Activated CD4-positive, CD25-positive, alpha-beta regulatory T cell treated with anti-CD3 and anti-CD28 coated beads, Interleukin-2, amount 50 U/mL, for 24 hours (primary cell): ENCODE data around the gene ADO.
A peak's percentile ranks its signal among the peaks of the same experiment; 100 is the strongest.
"Not testable (repeated sequence)": the region's sequence is repeated elsewhere in the genome, so short reads cannot be mapped to it uniquely, and the experiment has no call there.

Experiments used
- ATAC-seq, 2 donors: fragments of 150-1000 bp; cut with Tn5 transposase; one replicate each; pipeline ENCODE4 v1.10.0; 2021; ENCODE audit warnings: mild to moderate bottlenecking in 1 of 2, moderate library complexity in 1 of 2

ADO gene

DNA sequence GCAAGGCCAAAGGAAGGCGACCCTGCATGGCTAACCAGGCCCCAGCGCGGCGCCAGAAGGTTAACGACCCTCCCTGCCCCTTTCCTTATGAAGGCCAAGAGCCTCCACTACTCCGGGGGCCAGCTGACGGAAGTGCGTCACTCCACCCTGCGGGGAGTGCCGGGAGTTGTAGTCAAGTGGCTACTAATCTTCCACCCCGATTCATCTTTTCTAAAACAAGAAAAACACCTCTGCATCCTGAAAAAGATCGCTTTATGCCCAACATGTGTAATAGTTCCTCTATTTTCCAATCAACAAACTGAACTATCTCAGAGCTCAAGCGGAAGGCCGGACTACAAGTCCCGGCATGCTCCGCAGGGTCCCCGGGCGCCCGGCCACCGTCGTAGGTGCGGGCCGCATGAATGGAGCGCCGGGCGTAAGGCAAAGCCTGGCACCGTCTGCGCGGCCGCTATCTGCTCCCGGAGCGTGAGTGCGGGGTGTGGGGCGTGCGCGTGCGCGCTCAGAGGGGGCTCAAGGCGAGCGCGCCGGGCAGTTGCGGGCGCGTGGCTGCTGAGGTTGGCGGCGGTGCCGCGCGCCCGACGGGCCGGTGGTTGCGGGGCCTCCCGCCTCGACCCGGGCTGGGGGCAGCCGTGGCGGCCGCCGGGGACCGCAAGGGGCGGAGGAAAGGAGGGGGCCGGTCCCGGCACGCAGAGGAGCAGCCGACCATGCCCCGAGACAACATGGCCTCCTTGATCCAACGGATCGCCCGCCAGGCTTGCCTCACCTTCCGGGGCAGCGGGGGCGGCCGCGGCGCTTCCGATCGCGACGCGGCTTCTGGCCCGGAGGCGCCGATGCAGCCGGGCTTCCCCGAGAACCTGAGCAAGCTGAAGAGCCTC, at the start of gene ADO:
TSS of gene ADO (plus strand) at position 365 of the 875 bp plus-strand sequence. CDS start at position 705, 340 bp downstream.
- peak; percentile 92 for ATAC-seq

DNA sequence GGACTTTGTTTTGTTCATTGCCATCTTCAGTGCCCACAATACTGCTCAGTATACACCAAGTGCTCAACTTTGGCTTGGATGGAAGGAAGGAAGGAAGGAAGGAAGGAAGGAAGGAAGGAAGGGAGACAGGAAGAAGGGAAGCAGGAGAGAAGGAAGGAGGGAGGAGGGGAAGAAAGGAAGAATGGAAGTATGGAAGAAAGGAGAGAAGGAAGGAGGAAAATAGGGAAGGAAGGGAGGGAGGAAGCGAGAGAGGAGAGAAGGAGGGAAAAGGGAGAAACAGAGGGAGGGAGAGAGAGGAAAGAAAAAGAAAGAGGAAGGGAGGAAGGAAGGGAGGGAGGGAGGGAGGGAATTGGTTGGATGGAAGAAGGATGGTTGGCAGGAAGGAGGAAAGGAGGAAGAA, 49.6 kb upstream of the ADO start:
- ATAC-seq: no peak

DNA sequence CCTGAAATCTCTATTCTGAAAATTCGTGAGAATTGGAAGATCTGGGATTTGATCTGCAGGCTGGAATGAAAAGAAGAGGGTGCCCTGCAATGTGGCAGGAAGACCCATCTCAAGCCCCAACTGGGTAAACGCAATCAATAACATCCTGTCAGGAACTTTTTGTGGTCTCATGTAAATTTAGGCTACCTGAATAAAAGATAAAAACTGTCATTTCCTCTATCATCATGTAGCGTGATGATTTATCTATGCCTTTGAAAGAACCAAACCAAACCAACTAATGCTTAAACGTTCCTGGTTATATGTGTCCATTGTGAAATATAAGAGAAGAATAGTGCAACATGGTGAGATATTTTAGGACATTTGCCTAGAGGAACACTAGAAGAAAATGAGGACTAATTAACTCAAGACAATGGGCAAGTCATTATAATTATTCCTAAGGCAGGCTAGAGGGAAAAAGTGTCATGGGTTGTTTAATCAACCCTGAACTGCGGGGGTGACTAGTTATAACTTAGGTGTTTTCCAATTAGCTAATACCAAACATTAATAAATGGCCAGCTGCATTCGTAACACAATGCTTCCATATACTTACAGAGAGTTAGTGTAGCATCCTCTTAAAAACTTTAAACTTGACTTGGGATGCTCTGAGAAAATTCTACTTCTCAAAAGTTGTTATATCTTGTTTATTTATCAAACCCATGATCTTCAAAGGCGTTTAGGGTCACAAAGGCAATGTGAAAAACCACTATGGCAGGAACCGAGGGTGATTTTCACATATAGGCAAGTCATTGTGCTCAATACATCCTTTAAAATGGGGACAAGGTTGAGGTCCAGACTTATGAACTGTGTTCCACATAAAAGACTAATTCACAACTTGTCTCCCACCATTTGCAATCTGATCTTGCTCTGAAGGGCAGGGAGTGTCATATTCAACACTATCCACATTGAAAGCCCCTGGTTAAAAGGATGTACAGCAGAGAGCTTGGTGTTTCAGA, 48.6 kb upstream of the ADO start:
- ATAC-seq: peak; percentile 36 to 41

DNA sequence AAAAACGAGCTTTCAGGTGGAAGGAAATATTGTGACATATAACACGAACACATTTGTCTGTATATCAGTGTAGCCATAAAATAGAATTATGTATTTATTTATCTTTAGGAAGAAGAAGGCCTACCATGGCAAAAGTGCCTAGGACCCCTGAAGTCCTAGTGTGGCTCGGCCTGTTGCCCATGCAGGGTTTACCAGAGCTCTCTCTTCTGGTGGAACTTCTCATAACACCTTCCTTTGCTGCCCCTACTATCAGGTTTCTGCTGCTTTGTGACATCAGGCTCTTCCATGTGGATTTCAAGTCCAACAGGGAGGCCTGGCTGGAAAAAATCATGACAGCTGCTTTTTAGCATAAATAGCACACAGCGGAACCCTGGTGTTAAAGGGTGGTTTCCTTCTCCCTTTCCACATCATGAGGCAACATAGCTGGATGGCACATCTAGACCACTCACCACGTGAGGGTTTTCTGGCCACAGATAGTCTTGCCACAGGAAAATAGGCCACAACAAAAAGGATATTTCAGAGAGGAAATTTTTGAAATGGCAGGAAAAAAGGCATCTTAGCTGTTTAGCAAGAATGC, 44.8 kb upstream of the ADO start:
- no peak for ATAC-seq

DNA sequence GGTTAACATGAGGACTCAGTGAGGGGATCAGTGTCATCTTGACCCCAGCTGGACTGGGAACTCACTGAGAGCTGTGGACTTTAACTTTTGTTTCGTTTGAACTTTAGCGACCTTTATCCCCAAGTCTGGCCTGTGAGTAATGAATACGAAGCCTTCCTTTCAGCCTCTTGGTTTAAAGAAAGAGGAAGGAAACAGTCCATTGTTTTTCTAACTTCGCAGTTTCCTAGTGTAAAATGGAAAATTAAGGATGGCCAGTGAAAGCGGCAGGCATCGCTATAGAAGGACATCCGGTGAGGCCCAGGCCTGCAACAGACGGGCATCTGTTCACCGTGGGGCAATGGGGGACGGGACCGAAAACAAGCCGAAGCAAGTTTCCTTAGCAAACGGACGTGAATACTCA, 44.1 kb upstream of the ADO start:
- no peak for ATAC-seq

DNA sequence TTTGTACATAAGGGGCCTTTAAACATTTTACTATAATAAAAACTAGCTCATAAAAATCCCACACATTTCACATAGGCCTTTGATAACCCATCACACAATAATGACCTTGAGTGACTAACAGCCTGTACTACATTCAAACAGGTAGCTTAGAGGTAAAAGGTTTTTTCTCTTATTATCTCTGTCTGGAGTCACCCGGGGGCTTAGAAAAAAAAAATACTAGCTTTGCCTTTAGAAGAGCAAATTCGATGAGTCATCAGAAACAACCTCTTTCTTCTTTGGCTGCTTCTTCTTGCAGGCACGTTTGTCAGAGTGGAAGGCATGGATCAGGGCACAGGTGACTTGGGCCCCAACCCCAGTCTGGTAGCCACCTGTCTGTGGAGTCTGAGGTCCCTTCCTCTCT, 43.4 kb upstream of the ADO start:
- ATAC-seq: peak; percentile 80 to 82

DNA sequence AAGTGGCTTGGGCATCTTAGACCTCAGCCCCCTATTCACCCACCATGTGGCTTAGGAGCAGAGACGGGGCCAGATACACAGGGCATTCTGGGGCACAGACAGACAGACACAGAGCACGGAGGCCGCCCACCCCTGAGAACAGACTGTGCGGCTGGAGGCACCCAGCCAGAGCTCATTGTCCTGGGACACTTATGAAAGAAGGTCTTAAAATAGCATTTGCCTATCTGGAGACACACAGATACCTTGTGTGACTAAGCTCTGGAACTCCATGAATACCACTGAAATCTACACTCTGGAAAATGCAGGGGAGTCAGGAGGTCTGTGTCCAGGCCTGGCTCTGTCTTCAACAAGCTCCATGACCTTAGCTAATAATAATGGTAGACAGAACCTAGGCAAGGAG, 41.4 kb upstream of the ADO start:
- ATAC-seq: no peak

DNA sequence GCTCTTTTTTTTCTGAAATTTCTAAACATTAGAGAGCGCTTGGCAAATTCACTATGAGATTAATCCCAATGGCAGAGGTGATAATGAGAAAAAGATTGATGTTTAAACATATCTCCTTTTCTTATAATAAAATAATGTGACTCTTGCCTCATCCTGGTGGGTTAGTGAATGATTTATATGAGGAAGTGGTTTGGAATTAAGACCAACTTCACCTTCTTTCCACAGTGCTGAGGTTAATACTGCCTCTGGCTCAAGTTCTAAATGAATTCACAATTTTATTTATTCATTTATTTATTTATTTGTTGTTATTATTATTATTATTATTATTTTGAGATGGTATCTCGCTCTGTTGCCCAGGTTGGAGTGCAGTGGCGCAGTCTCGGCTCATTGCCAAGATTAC, 40.5 kb upstream of the ADO start:
- ATAC-seq: no peak

DNA sequence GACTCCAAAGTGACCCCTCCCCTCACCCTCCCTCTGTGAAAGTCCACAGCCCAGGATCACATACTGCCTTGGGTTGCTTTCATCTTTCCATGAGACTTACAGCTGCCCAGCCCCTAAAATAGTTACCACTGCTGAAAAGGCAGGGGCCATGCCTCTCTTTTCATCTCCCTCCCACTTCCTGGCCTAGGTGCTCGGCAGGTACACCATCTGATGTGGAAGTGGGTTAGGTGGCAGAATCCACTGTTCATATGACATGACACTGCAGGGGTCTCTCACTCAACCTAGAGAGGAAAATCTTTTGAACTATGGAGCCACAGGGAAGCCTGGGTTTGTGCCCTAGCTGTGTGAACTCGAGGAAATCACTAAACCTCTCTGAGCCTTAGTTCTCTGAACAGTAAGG, 38.8 kb upstream of the ADO start:
- ATAC-seq: no peak

DNA sequence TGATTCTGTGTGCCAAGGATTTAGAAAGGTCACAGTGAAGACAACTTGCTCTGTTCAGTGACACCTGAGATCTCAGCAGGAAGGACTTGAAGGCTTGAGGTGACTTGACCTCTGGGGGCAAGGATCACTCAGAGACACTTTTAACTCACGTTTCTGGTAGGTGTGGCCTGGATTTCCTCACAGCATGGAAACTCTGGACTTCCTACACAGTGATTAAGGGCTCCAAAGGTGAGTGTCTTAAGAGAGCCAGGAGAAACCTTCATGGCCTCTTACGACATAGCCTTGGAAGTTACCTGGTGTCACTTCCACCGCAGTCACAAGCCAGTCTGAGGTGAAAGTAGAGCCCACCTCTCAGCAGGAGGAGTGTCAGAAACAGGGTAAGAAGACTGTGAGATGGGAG, 38.1 kb upstream of the ADO start:
- ATAC-seq: no peak

DNA sequence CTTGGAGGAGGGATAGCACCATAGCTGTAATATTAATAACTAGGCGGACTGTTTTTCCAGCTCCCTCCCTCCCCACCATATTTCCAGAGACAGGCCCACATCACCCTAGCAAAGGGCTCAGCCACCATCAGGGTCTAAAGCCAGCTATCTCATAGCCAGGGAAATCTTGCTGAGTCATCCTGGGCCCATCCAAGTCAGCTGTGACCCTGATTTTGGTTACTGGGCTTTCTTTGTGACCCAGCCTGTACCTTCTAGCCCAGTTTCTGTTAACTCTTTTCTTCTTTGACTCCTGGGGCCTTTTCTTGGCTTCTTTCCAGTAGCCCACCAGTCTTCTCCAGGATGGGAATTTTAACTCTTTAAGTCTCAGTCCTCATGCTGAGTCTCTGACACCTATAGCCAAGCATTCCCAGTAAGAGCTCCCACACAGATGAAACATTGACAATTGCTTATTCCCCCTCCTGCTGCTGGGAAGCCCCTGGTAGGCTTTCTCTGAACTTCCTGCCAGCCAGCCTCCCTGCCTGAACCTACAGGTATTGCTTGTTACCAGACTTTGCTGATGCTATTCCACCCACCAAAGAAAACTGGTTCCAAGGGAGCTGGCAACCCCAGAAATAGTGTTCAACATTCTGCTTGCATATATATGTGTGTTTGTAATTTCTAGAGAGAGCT, 34.8 kb upstream of the ADO start:
- peak in 1 of 2 donors; percentile 59 for ATAC-seq

DNA sequence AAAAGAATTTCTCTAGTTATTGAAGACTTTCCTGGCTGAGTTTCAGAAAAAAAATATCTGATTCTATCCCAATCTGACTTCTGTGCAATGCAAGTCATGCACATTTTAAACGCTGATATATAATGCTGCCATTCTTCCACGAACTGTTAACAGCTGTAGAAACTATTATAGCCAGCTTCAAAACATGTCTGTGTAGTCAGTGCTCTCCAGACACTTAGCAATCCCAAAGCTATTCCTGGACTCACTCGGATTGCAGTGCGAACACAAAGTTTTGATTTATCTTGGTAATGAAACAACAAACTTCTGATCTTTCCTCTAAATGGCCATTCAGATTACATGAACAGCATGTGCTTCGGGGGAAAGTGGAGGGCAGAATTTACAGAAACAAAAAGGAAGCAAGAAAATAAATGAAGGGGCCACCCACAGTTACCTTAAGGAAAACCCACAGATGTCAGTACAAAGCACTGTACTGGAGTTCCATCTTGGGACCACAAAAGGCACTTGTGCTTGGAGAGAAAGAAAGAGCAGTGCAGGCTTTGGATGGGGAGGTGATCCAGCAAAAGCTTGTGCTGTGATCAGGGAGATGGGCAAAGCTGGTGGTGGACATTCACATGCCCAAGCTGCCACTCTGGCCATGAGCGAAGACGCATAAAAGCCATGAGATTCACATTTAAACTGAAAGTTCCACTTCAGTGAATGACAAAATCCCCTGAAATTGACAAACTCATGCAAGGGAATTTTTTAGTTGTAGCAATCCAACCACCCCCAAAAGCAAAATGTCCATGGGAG, 32.1 kb upstream of the ADO start:
- ATAC-seq: no peak

DNA sequence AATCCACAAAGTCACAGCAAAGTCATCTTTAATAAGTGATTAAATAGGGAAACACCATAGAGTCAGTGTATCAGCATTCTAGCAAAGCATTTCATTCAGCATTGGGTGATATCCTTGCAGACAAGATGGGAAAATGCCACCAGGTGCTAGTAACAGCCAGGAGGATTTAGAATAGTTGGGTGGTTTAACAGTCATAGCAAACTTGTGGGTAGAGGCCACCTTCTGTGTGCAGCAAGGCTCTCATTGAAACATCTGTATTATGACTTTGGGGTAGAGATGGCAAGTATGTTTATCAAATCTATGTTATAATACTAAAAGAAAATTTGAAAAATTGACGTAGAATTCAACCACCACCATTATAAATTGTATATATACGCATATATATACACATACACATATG, 26.4 kb upstream of the ADO start:
- ATAC-seq: peak in 1 of 2 donors; percentile 18

DNA sequence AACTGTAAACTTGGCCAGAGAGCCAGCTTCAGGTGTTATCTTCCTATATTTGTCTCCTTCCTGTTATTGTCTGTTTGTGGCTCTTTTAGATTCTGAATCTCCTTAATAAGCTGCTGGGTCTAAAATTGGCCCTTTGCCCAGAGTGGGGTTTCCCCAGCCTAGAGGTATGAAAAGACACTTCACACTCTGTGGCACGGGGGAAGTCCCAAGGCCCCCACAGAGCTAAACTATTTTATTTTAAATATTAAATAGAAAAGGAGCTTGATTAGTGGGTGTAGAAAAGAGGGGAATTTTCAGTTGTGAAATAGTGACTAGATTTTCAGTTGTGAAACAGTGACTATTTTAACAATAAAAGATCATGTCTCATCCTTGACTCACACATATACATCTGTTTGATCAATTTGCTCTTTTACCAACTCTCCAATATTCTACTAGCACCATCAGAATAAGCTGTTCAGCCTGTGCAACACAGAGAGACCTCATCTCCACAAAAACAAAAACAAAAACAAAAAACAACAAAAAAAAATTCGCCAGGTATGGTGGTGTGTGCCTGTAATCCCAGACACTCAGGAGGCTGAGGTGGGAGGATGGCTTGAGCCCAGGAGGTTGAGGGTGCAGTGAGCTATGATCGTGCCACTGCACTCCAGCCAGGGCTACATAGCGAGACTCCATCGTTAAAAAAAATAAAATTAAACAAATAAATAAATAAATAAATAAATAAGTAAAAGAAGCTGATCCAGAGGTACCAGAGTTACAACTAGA, 24.9 kb upstream of the ADO start:
- ATAC-seq: peak; percentile 95 to 97

DNA sequence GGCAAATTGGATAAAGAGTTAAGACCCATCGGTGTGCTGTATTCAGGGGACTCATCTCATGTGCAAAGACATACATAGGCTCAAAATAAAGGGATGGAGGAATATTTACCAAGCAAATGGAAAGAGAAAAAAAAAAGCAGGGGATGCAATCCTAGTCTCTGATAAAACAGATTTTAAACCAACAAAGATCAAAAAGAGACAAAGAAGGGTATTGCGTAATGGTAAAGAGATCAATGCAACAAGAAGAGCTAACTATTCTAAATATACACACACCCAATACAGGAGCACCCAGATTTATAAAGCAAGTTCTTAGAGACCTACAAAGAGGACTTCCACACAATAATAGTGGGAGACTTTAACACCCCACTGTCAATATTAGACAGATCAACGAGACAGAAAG, 20.0 kb upstream of the ADO start:
- ATAC-seq: not testable (repeated sequence)

DNA sequence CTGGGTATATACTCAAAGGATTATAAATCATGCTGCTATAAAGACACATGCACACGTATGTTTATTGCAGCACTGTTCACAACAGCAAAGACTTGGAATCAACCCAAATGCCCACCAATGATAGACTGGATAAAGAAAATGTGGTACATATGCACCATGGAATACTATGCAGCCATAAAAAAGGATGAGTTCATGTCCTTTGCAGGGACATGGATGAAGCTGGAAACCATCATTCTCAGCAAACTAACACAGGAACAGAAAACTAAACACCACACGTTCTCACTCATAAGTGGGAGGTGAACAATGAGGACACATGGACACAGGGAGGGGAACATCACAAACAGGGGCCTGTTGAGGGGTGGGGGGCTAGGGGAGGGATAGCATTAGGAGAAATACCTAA, 16.2 kb upstream of the ADO start:
- ATAC-seq: not testable (repeated sequence)

DNA sequence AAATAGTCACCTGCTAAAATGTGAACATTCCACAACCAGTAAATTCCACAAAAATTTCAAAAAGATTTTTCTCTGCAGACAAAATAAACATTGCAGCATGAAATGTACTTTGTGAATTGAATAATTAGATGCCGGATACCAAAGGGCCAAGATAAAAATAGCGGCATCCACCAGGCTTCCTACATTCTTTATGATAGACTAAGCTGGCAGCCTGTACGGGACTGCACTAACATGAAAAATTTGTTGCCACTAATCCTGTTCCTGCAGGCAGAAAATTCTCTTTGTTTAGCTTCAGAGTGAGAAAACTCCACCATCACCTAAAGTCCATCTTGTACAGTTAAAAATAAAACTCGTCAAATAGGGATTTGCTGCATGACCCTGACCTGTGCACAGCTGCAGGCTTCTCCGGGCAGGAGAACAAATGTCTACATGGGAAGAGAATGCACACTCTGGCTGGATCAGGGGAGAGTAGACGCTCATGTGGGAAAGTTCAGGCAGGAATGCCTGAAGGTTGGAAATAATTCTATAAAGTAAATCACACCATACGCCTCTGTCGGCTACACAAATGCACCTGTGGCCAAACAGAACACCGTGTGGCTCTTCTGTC, 15.6 kb upstream of the ADO start:
- ATAC-seq: no peak

DNA sequence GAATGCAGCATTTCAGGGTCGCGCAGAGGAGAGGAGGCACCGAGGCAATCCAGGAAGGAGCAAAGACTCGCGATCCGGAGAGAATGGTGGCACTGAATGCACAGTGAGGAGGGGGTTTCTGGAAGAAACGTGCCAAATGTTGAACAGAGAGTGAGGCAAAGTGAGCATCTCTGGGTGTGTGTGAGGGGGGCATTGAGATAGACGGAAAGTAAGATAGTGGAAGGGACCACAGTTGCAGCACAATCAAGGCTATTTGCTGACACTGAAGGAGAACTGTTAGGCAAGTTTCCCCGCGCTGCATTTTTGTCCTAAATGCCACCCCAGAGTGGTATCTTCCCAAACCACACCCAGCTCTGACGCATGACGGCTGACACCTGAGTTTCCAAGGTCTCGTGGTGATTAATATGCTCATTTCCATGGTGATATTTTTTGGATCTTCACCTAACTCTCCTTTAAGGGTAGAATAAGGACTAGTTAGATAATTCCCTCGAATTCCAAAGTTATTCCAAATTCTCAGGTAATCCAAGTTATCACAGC, 14.4 kb upstream of the ADO start:
- no peak for ATAC-seq

DNA sequence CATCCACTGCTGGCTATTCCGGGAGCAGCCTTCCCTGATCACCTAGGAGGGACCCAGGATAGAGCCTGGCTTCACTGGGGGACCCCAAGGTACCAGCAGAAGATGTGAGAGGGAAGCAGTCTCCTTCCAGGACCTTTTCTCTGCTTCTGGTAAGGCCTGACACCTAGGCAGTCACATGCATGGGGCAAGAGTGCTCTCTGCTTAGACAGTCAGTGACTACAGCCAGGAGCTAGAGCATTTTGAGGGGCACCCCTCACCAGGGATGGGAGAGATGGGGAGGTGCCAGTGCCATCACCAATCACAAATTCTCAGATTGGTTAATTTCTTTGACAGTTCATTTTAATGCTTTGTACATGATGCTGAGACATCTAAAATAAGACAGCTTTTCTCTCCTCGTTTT, 13.9 kb upstream of the ADO start:
- no peak for ATAC-seq

DNA sequence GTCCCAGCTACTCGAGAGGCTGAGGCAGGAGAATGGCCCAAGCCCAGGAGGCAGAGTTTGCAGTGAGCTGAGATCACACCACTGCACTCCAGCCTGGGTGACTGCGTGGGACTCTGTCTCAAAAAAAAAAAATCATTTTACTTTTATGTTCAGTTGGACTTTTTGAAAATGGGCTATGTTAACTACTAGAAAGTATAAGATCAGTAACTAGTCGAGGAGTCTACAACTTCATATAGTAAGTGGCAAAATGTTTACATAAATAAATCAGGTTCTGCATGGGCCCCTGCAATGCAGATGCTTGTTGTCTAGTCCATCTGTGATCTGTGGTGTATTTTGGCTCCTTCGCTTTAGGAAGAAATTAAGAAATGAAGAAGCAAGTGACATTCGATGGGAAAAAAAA, 12.3 kb upstream of the ADO start:
- ATAC-seq: no peak
